CD4-positive, alpha-beta T cell treated with Interleukin-17A for 1 hour (primary cell): ENCODE measurements around the gene MRPL10.

Experiments
- DNase-seq: peaks from one replicate; pipeline ENCODE4 v3.0.0-alpha.2; 2020

Gene MRPL10

DNA sequence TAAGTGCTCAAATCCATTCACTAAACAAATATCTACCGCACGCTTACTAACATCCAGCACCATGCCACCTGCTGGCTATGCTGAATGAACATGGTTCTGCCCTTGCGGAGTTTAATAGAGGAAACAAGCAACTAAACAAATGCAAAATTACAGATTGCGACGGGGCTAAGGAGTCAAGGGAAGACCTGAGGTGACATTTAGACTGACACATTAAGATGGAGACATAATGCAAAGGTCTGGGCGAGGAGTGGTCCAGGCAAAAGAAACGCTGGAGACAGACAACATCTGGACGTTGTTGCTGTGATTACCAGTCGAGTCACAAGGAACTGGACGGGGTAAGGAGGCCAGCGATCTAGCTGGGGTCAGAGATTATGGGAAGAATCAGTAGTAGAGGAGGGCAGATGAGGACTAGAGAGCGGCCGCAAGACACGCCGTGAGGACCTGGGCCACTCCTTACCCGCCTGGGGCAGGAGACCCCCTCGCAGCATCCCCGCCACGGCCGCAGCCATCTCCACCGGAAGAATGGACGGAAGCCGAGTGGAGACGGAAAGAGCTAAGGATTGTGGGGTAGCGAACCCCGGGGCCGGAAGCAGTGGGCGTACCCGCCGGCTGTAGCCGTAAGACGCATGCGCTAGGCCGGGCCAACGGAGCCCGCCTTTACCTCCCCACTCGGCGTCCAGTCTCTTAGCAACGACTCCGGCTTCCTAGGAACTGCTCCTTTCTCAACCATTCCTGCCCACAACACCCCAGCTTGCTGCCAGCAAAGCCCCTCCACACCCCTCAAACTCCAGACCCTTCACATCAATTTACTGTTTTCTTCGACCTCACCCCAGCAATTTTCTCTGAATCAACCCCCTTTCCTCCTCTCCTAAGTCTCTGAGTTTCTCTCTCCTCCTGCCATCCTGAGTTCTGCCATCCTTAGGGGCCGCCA, at the start of gene MRPL10, which contains the start of gene LRRC46:
Gene MRPL10, minus strand, starts transcription at position 539 of the 931 bp plus-strand sequence. Its CDS starts 30 bp downstream, at position 509.
Gene LRRC46, plus strand, starts transcription at position 668 of the 931 bp plus-strand sequence. CDS start 320 bp downstream, outside the sequence.
- peak; percentile 93 for DNase-seq

DNA sequence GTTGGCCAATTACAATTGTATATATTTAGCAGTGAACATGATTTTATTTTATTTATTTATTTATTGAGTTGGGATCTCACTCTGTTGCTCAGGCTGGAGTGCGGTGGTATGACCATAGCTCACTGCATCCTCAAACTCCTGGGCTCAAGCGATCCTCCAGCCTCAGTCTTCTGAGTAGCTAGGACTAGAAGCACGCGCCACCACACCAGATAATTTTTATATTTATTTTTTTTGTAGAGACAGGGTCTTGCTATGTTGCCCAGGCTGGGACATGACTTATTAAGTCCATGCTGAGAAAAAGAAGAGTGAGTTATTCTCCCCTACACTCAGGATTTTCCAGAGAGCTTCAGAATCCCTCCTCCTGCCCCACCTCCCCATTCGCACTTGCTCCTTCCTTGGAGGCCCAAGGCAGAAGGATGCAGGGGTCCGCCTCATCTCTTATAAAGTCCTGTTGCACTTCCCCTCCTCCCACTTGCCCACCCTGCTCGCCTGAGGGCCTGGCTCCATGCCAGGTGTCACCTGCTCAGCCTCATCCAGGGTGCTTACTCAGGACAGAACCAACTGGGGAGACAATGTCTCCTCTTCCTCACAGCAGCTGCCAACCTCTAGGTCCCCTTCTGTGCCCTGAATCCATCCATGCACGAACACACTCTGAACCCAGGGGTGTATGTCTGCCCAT, 48.6 kb upstream of the MRPL10 start:
- no peak for DNase-seq

DNA sequence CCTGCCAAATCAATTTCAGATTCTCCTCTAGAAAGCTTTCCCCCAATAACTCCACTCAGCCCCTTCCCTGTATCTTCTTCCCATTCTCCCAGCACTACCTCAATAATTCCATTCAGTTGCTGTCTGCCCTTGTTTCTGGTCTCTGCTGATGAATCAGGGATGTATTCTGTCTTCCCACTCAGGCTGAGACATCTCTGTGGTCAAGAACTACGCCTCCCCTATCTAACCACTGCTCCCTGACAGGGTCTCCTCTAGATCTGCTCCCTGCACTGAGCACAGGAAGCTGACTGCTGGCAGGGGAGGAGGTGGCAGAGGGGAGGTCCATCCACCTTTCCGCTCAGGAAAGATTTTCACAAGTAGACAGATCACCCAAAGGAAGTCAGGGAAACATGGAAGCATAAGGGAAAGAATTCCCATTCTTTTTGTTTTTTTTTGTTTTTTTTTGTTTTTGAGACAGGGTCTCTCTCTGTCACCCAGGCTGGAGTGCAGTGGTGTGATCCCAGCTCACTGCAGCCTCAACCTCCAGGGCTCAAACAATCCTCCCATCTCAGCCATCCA, 47.8 kb upstream of the MRPL10 start:
- DNase-seq, result no peak

DNA sequence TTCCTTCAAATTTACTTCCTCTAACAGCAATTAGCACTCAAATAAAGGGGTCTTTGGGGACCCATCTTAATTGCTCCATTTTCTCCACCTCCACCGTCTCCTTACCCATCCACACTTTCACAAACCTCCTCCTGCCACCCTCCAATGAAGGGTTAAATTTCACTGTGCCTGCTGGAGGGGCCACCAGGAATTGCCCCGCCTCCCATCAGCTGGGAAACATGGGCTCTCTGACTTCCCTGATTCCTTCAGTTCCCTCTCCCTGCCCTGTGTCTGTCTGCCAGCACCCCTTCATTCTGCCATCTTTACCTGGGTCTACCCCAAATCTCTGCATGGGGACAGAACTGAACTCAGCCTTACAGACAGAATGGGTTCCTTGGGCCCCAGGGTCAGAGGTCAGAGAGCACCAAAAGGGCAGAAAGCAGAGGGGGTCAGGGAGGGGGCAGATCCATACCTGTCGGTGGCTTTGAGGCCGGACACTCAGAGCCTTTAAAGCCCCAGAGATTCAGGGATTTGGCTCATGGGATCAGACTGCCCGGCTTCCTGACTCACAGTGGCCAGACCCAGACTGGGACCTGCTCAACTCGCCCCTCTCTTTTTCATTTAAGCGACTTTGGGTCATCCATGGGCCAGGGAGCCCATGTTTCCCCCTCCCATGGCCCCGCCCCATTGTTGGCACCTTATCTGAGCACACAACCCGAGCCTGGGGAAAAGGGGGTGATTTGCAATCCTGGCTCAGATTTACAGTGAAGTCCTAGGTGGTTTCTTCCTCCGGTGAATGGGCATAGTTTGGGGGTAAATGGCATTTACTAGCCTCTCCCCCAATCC, 47.1 kb upstream of the MRPL10 start:
- DNase-seq, result no peak

DNA sequence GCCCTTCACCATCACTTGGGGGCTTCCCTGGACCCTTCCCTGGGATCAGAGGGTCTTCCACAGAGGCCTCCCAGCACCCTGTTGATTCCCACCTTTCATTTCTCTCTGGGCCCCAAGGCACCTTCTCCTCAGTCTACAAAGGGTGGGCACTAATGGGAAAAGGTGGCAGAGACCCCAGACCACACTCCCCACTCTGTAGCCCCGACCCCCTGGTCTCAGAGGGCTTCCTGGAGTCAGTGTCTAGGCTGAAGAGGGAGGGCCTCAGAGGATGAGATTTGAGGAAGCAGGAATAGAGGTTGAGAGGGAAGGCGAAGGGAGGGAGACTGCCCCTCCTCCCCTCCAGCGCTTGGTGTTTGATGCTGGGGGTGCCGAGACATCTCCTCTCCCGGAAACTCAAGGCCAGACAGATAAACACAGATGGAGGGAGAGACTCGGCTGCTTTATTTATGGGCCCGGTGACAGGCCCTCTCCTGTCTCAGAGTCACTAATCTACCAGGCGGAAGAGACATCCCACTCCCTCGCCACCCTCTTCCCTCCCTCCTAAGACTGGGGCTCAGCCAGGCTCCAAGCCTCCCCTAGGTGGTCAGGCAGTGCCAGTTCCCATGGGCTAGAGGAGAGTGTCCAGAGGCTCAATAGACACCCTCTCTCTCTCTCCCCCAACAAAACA, 46.2 kb upstream of the MRPL10 start:
- DNase-seq, result no peak

DNA sequence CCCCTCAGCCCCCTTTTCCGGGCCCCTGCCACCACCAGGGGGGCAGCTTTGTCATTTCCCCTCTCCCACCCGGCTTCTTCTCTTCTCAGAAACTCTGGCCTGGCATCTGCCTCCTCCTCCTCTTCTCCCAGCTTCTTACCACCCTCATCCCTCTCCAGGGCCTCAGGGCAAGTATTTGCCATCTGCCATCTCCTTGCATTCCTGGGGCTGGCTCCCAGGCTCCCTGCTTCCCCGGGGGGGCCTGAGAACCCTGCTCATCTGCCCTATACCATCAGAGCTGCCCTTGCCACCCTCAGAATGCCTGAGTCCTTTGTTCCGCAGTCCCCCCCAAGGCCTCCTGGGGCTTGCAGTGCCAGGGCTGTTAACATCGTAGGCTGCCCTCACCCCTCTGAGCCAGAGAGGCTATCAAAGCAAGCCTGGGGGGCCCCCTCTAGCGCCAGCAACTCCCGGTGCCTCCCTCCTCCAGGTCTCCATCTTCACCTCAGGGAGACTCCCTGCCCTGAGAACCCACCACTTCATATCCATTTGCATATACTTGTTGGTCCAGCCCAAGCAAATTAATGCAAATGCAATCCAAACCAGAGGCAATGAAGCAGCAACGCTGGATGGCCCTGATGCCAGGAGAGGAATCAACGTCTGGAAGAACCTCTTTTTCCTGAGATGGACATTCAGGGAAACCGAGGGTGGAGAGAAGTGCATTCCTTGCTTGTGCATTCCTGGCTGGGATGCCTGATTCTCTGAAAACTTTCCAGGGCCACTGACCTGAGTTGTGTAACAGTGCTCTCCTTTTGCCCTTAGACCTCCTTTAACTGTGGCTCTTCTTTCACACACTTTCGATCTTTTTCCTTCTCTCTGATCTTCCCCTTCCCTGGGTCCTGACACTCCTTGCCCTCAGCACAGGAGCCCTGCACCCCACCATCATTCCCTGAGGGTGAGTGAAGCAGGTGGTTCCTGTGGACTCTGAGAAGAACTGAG, 44.0 kb upstream of the MRPL10 start:
- DNase-seq, result no peak

DNA sequence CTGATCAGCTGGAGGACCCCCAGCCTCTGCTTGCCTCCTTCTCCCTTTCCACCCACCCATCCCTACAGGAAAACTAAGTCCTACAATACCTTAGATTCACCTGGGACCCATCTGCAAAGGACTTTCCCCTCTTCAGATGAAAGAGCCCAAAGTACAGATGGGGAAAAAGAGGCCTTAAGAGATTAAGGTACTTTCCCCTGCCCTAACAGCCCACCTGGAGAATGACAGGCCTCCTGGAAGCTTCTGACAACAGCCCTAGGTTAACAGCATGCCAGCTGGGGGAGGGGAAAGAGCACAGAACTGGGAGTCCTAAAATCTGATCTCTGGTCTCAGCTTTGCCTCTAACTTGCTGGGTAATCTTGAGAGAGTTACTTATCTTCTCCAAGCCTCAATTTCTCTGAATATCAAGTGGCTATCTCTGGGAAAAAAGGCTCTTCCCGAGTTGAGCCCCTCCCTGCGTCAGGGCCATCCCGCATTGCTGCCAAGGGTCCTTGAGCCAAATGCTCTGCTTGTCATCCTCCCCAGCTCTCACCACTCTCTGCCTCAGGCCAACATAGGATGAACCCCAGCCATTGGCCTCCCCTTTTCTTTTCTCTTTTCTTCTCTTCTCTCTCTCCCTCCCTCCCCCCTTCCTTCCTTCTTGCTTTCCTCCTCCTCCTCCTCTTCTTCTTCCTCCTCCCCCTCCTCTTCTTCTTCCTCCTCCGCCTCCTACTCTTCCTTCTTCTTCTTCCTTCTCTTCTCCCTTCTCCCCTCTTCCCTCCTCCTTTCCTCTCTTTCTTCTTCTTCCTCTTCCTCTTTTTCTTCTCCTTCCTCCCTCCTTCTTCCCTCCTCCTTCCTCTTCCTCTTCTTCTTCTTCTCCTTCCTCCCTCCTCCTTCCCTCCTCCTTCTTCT, 42.1 kb upstream of the MRPL10 start:
- no peak for DNase-seq

DNA sequence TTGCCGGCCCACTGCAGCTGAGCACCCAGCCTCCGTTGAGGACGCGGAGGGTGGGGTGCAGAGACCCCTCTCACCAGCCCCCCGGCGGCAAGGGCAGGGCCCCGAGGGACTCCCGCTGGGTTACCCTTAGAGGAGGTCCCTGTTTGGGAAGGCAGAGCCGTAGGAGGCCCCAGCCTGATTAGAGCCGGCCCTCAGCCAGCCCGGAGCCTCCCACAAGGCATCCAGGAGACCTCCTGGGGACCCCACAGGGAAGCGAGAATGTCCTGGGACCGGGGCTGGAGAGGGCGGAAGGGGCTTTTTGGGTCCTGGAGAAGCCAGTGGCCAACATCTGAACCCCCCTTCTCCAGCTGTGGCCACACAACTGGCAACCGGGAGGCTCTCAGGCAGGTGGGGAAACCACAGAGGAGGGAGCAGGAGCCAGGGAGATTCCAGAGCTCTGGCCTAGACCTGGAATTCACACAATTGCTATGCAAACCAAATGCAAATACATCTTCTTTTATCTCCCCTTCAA, 41.4 kb upstream of the MRPL10 start:
- DNase-seq, result no peak

DNA sequence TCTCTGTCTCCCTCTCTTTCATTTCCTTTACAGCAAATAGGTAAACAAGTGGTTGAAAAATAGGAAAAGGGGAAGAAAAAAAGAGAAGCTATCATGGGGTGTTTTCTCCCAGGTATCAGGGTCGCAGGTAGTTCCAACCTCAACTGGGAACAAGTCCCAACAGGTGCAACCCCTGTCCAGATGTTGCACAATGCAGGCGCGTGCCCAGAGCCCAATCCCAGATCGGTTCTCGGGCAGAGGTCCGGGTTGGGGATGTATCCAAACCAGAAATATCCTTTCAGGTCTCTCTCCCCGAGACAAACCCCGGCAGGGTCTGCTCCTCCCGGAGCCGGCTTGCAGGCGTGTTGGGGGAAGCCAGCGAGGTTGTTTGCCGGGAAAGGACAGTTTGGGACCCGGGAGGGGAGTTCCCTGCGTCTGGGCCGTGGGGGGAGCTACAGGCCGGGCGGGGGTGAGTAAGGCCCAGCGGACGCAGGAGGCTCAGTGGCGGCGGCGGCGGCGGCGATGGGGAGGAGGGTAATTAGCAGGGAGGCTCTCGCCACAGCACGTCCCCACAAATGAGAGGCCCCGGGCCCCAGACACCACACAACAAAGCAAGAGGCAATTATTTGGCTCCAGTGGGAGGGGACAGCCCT, 40.8 kb upstream of the MRPL10 start:
- DNase-seq, result no peak

DNA sequence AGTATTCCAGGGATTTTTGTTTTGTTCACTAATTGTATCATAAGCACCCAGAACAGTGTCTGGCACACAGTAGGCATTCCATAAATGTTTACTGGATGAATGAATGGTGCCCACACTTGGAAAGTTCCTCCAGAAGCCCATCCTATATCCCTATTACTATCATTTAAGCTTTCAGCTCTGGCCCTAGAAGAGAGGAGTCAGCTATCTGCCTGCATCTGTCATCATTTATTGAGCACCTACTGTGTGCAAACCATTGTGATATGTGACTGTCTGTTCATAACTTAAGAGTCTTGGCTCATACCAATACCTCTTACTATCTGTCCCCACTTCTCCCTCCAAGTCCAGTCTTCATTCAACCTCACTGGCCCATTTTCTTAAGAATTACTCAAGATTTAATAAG, 39.7 kb upstream of the MRPL10 start:
- DNase-seq, result no peak

DNA sequence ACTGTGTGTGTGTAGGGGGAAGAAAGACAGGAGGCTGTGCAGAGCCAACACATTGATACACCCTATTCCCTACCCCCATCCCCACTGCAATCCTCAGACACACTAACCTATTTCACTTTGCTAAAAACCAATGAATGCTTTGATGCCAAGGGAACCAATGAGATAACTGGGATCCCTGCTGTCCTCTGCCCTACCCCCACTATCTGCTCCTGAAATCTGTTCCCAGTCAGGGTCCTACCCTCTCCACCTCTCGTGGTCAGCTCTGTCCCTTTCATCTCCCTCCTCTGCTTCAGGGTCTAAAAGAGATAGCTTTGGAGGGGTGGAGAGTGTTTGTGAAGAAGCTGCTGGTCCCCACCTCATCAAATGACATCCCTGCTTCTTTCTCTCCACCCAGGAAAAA, 38.7 kb upstream of the MRPL10 start:
- no peak for DNase-seq

DNA sequence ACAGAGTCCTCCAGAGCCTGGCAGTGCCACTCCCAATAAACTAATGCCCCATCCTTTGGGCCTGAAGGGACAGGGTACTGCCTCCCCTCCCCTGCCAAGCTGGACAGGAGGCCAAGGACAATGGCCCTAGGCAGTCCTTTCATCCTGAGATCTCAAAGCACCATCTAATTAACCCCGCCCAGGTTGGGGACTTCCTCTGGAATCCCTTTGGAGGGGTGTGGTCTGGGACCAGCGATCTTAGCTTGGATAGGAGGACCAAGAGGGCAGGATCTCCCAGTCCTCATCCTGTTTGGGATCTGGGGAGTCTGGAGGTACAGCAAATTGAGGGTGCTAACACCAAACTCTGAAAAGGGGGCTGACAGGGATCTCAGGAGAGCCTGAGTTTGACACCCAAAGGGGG, 37.8 kb upstream of the MRPL10 start:
- no peak for DNase-seq

DNA sequence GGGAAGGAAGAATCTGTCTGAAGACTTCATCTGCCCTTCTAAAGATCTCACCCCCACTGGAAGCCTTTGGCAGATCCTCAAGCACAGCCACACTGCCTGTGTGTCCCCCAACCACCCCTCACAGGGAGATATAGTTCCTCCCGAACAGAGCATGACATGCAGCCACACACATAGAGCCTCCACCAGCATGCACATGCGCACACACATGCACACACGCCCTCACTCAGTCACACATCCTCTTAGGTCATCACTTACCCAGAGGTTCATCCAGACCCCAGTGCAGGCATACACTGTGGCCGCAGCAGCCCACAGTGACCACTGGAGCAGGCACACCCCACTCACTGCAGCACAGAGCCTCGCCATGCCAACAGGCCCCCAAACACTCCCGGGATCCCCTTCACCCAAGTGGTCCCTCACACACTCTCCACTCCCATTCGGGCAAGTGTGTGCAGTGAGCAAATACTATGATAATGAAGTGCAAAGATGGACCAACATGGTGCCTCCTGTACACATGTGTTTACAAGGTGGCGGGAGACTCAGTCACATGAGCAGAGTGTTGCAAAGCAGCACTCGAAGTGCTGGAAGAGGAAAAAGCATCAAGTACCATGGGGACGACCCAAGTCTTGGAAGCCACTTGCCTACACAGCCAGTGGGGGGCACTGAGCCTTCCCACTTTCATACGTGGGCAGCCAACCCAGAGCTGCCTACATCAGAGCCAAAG, 36.6 kb upstream of the MRPL10 start:
- no peak for DNase-seq

DNA sequence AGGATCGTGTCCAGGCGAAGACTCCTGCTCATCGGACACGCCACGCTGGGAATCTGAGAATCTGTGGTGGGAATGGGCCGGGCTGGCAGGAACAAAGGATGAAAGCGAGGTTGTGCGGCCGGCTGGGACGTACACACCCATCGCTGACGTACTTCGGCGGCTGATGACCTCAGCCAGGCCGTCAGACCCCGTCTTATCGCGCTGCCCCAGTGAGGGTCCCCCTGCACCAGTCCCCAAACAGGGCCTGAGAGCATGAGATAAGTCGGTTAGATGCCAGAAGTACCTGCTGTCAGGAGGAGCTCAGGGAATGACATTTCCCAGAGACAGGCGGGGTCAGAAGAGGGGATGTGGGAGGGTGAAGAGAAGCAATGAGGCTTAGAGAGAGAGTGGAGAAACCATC, 35.6 kb upstream of the MRPL10 start:
- DNase-seq, result no peak

DNA sequence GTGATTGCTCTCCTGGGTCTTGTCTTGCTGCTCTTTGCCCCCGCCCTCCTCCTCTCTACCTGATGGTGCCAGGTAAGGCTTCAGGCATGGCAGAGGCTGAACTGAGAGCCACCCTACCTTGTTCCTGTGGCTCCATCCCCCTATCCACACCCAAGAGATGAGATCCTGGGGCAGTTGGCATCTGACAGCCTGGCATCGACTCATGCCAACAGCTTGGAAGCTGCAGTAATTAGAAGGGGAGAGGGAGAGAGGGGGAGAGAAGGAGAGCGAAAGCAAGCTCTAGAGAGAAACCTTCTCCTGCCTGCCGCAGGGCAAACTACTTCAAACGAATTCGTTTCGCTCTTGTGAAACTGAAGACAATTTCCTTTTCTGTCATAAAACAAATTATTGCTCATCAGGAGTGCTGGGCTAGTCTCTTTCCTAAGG, 33.5 kb upstream of the MRPL10 start:
- no peak for DNase-seq

DNA sequence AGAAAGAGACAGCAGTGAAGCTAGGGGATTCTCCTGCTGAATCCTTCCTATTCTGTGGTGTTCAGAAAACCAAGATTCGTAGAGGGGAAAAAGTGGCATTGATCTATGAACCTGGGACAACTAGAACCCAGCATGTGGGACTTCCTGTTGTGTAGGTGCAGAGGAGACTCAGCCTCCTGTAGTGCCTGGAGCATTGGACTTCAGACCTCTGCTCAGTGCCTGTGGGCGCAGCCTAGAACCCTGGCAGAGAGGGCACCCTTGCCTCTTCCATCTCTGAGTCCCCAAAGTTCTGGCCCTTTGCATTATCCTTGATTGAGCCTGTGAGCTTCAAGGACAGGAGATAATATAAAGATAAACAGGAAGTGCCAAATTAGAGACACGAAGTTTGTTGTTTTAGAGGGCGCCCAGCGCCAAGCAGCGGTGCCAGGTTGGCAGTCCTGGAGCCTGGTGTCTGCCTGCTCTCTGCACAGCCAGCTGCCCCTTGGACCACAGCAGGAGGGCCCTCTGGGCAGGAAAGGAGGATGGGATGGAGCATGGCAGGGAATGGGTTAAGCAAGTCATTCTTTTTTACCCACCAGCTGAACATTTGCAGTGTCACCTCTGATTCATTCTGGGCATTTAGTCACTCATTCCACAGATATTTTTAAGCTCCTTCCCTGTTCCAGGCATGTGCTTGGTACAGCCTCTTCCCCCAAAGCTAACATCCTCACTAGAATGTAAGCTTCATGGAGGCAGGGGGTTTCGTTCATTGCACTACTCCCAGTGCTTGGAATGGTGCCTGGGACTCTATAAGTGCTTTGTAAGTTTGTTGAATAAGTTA, 31.5 kb upstream of the MRPL10 start:
- DNase-seq, result no peak

DNA sequence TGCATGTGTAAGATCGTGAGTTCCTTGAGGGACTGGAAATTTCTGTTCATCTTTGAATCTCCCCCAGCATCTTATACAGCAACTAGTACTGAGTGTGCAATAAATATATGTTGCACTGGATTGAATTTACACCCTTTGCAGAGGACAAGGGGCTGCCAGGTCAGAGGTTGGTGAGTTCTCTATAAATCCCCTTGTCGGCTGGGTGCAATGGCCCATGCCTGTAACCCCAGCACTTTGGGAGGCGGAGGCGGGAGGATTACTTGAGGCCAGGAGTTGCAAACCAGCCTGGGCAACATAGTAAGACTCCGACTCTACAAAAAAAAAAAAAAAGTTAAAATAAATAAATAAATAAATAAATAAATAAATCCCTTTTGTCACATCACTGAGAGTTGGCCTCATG, 29.0 kb upstream of the MRPL10 start:
- no peak for DNase-seq
